Psoas muscle (tissue), 8 donors: Measurements from ENCODE around the gene SPG7. TPM values are rescaled to one million over a fixed set of nuclear protein-coding genes. Genes with fewer than 3 reads are reported as not detected.
A peak's percentile ranks its signal among the peaks of the same experiment; 100 is the strongest.

Experiments
- ATAC-seq, 4 donors: fragments of 200-7000 bp; cut with Tn5 transposase; one replicate each; pipeline ENCODE4 v1.9.1; 2020; ENCODE audit warnings: moderate library complexity in 3 of 4, mild to moderate bottlenecking in 2 of 4
- DNase-seq, 2 donors: peaks; one replicate each; pipeline ENCODE4 v3.0.0-alpha.2; 2020
- H3K27ac ChIP-seq: fragments of 200-600 bp; one replicate; pipeline ENCODE4 v1.8.0; 2022
- H3K27me3 ChIP-seq, 3 donors: fragments of 200-600 bp in 1 of 3; one replicate each; pipeline versions ENCODE4 v1.6.1 to v1.8.0; 2013 to 2022; ENCODE audit warnings: low read length in 2 of 3, mild to moderate bottlenecking in 2 of 3, moderate library complexity in 1 of 3; ENCODE audit not compliant: insufficient read depth in 3 of 3
- H3K36me3 ChIP-seq, 2 donors: fragments of 200-600 bp in 1 of 2; one replicate each; pipeline versions ENCODE4 v1.6.1 to v1.8.0; 2013 to 2022; ENCODE audit warnings: low read depth in 1 of 2, mild to moderate bottlenecking in 1 of 2, moderate library complexity in 1 of 2; ENCODE audit not compliant: insufficient read depth in 1 of 2
- H3K4me1 ChIP-seq: fragments of 200-600 bp; one replicate; pipeline ENCODE4 v1.8.0; 2022
- H3K4me3 ChIP-seq: fragments of 200-600 bp; one replicate; pipeline ENCODE4 v1.8.0; 2022; ENCODE audit warnings: mild to moderate bottlenecking
- H3K9me3 ChIP-seq: fragments of 200-600 bp; one replicate; pipeline ENCODE4 v1.8.0; 2022
- WGBS, 3 donors: extraction: QIAGEN DNeasy Blood & Tissue Kit; methylation state at CpG; one replicate each; pipeline versions ENCODE4 v1.1.6 to v1.1.7; 2013; 5-methylcytosine and 5-hydroxymethylcytosine counted together
- intact Hi-C, 2 donors: fragments of 100-400 bp; cut with DNase I; formaldehyde crosslinking; loops; one replicate each; pipeline versions ENCODE4 v1.11.0 to v1.14.2; 2022
- polyA plus RNA-seq, 3 donors: library from polyadenylated mRNA; stranded (reverse); fragments of 200-250 nt; gene quantifications; one replicate each; pipeline ENCODE4 v1.2.3, GENCODE V29; 2013
- total RNA-seq, 4 donors: library from RNA; stranded (reverse); fragmentation: NEBNext Ultra II Directional in 2 of 4; extraction: Animal tissue kit (Norgen Biotek cat#: 25700) in 2 of 4; gene quantifications; one replicate each; pipeline versions ENCODE4 v1.2.1 to v1.2.4, GENCODE V29; 2021 to 2023
- TF ChIP-seq, protein P1 (sequence below): fragments of 200-600 bp; IDR thresholded peaks from one replicate; pipeline ENCODE4 v1.8.0; 2022; ENCODE audit warnings: antibody characterized with exemption
- donor health status: healthy with polysubstance abuse.
- donor health status: DM: no; HTN: no; CAD: no; lungs with moderate emphysema.
- donor health status: Bipolar disorder and iron deficiency.
- donor health status: healthy.
- donor health status: DM: yes; HTN: yes; CAD: no.
- donor health status: DM: no; HTN: no; CAD: no.
- donor health status: DM: no; HTN: no; CAD: no.
- donor health status: DM: yes; HTN: yes; CAD: no.

Gene SPG7
- total and polyA plus RNA-seq, 7 donors: 57.5 to 95.3 (median 86.8) TPM

DNA sequence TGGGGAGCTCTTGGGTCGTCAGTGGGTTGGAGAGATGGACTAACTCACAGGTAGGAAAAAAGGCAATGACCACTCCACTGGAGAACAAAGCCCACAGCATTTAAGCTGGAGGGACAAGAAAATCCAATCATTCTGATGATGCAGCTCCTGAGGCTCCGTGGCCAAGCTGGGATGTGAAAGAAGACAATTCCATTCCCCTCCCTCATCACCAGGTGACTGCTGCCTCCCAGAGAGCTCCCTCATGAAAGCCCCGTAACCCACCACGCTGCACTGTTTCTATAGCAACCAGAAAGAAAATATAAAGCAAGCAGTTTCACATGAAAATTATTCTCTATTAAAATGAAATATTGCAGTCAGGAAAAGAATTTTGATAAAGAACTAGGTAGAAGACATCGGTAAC, 33.1 kb upstream of the SPG7 start:
- DNase-seq: no peak
- WGBS, 3 donors: 71 to 77% (median 75%) methylated on average over 5 of the region's 5 CpGs
- no peak for ATAC-seq
- no peaks in the 10 kb centered on the region for H3K27me3 ChIP-seq
- no peak overlapping the region for H3K27ac ChIP-seq
- TF ChIP-seq, protein P1, sequence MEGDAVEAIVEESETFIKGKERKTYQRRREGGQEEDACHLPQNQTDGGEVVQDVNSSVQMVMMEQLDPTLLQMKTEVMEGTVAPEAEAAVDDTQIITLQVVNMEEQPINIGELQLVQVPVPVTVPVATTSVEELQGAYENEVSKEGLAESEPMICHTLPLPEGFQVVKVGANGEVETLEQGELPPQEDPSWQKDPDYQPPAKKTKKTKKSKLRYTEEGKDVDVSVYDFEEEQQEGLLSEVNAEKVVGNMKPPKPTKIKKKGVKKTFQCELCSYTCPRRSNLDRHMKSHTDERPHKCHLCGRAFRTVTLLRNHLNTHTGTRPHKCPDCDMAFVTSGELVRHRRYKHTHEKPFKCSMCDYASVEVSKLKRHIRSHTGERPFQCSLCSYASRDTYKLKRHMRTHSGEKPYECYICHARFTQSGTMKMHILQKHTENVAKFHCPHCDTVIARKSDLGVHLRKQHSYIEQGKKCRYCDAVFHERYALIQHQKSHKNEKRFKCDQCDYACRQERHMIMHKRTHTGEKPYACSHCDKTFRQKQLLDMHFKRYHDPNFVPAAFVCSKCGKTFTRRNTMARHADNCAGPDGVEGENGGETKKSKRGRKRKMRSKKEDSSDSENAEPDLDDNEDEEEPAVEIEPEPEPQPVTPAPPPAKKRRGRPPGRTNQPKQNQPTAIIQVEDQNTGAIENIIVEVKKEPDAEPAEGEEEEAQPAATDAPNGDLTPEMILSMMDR: no peak
- no peak overlapping the region for H3K4me3 ChIP-seq
- H3K36me3 ChIP-seq: no peaks in the 10 kb centered on the region
- no peaks in the 10 kb centered on the region for H3K9me3 ChIP-seq
- intact Hi-C loops: loop anchor here in 1 of 2 donors (5.0 kb wide), 1 partner anchor 33 kb away; no protein-coding TSS in a partner anchor
- peaks cover 86% of the 10 kb centered on the region for H3K4me1 ChIP-seq

DNA sequence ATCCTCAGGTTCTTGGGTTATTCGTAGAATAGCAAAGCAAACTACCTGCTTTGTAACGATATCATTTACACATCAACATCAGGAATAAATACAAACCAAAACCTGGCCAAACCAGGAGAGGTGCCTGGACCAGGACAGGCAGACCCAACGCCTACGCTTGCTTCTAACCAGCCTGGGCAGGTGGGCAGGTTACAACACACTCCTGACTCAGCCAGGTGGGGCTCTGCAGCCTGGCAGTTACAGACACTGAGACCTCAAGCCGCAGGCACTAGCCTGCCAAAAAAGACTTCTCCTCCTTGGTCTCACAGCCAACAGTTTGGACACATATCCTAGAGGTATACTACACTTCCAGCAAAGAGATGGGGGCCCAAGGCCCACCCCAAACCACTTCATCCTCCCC, 31.8 kb upstream of the SPG7 start:
- 48 to 78% (median 49%) methylated on average over 5 of the region's 5 CpGs for WGBS, 3 donors
- intact Hi-C loops: loop anchor here in 1 of 2 donors (5.0 kb wide), 1 partner anchor 34 kb away; no protein-coding TSS in a partner anchor
- H3K4me3 ChIP-seq: no peak overlapping the region
- H3K27me3 ChIP-seq: no peaks in the 10 kb centered on the region
- TF ChIP-seq, protein P1: no peak
- H3K27ac ChIP-seq: peak overlapping the region; percentile 79
- peak in 1 of 2 donors; percentile 16 for DNase-seq
- no peaks in the 10 kb centered on the region for H3K9me3 ChIP-seq
- peak; percentile 36 to 73 (median 64) for ATAC-seq
- peaks cover 82% of the 10 kb centered on the region for H3K4me1 ChIP-seq
- H3K36me3 ChIP-seq: no peaks in the 10 kb centered on the region

DNA sequence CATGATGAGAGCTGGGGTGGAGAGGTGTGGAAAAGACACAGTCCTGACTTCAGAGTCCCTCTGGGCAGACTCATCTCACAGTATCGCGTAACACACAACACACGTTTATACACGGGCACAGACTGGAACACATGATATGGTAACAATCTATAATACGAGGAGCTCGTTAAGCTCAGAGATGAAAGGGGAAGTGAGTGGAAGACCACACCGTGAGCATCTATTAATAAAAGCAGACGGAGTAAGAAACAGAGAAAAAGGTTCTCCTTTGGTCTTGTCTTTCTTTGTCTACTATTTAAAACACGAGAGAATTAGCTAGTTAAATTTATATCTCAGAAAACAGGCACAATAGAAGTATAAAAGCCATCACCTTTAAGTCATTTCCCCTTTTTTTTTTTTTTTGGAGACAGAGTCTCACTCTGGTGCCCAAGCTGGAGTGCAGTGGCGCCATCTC, 31.4 kb upstream of the SPG7 start:
- H3K4me3 ChIP-seq: no peak overlapping the region
- no peaks in the 10 kb centered on the region for H3K27me3 ChIP-seq
- intact Hi-C loops: loop anchor here in 1 of 2 donors (5.0 kb wide), 1 partner anchor 35 kb away; no protein-coding TSS in a partner anchor
- DNase-seq: no peak
- peak; percentile 65 to 76 (median 74) for ATAC-seq
- TF ChIP-seq, protein P1: no peak
- 34 to 54% (median 40%) methylated on average over 10 of the region's 10 CpGs for WGBS, 3 donors
- H3K4me1 ChIP-seq: peaks cover 82% of the 10 kb centered on the region
- H3K36me3 ChIP-seq: no peaks in the 10 kb centered on the region
- H3K9me3 ChIP-seq: no peaks in the 10 kb centered on the region
- H3K27ac ChIP-seq: peak overlapping the region; percentile 79

DNA sequence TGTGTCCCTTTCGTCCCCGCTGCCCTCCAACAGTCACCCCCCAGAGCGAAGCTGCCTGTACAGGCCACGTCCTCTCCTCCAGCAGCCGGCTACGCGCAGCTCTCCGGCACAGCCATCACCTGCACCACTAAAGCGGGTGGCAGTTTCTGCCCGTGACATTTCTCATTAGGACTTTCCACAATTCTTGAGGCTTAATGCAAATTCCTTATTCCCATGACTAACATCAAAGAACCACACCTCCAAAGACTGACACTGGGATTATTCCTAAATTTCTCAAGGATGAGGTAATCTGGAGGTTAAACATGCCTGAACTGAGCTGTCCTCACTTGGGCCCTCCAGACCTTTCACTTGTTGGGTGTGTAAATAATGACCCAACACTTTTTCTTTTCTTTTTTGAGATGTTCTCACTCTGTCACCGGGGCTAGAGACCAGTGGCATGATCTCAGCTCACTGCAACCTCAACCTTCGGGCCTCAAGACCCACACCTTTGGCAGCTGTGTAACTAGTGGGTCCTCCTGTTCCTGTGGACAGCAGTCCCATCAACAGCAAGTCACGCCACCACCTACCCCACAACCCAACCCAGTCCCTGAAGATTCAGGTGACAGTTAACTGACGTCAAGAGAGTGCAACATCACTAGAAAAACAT, 29.5 kb upstream of the SPG7 start:
- no peaks in the 10 kb centered on the region for H3K9me3 ChIP-seq
- TF ChIP-seq, protein P1: no peak
- H3K4me3 ChIP-seq: no peak overlapping the region
- no peak for ATAC-seq
- H3K4me1 ChIP-seq: peaks cover 83% of the 10 kb centered on the region
- intact Hi-C loops: loop anchor here in 1 of 2 donors (5.0 kb wide), 1 partner anchor 36 kb away; no protein-coding TSS in a partner anchor
- peak in 1 of 2 donors; percentile 36 for DNase-seq
- H3K27me3 ChIP-seq: no peaks in the 10 kb centered on the region
- WGBS, 3 donors: 80 to 87% (median 81%) methylated on average over 14 of the region's 14 CpGs
- H3K36me3 ChIP-seq: no peaks in the 10 kb centered on the region
- H3K27ac ChIP-seq: peak overlapping the region; percentile 3
